ENCODE results near the gene SPRYD7.

DNA sequence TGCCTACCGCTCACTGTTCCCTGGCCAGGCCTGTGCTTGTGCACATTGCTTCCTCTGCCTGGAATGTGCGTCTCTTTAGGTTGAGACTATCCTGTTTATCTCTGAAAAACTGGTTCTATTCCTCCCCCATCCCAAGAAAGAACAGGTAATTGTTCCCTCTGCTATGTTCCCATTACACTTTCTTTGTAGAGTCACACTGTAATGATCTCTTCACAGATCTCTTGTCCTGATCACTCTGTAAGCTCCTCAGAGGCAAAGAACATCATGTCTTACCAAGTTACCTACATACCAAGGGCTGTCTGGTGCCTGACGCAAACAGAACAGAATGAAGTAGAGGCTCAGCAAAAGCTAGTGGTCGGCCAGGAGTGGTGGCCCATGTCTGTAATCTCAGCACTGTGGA lies 40.3 kb downstream of the SPRYD7 start:
- TF ChIP-seq, protein P1, sequence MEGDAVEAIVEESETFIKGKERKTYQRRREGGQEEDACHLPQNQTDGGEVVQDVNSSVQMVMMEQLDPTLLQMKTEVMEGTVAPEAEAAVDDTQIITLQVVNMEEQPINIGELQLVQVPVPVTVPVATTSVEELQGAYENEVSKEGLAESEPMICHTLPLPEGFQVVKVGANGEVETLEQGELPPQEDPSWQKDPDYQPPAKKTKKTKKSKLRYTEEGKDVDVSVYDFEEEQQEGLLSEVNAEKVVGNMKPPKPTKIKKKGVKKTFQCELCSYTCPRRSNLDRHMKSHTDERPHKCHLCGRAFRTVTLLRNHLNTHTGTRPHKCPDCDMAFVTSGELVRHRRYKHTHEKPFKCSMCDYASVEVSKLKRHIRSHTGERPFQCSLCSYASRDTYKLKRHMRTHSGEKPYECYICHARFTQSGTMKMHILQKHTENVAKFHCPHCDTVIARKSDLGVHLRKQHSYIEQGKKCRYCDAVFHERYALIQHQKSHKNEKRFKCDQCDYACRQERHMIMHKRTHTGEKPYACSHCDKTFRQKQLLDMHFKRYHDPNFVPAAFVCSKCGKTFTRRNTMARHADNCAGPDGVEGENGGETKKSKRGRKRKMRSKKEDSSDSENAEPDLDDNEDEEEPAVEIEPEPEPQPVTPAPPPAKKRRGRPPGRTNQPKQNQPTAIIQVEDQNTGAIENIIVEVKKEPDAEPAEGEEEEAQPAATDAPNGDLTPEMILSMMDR (IDR thresholded peaks at IDR 0.05; ENCODE audit: low read depth, low read length, poor library complexity, severe bottlenecking), result no peak
- no peak for TF ChIP-seq EZH2phosphoT487 (IDR thresholded peaks at IDR 0.05; ENCODE audit: borderline replicate concordance, low read length)
